MM.1S (cell line): Measurements from ENCODE around the gene NABP1.

Source experiments
- DNase-seq: peaks from one replicate; pipeline ENCODE4 v3.0.0-alpha.2; 2015
- H2AFZ ChIP-seq: fragments of 300-600 bp; sonication (generic); 2 replicates; pipeline ENCODE4 v1.6.0; 2016; ENCODE audit warnings: antibody characterized with exemption, low read length
- H3F3A ChIP-seq: fragments of 300-600 bp; sonication (generic); 2 replicates; pipeline ENCODE4 v1.6.1; 2016; ENCODE audit warnings: mild to moderate bottlenecking, antibody characterized with exemption, low read length, moderate library complexity, mixed read lengths; ENCODE audit not compliant: insufficient read depth
- H3K27ac ChIP-seq: fragments of 300-600 bp; sonication (generic); 2 replicates; pipeline ENCODE4 v1.5.1; 2016; ENCODE audit warnings: mild to moderate bottlenecking, low read length
- H3K27me3 ChIP-seq: fragments of 300-600 bp; sonication (generic); replicated peaks from 2 replicates; pipeline ENCODE4 v1.6.0; 2016; ENCODE audit warnings: low read length; ENCODE audit not compliant: insufficient read depth
- H3K36me3 ChIP-seq: fragments of 300-600 bp; sonication (generic); replicated peaks from 2 replicates; pipeline ENCODE4 v1.6.1; 2016; ENCODE audit warnings: mild to moderate bottlenecking, low read length, mixed read lengths; ENCODE audit not compliant: insufficient read depth
- H3K4me1 ChIP-seq: fragments of 300-600 bp; sonication (generic); 2 replicates; pipeline ENCODE4 v1.6.1; 2016; ENCODE audit warnings: low read length, mixed read lengths
- H3K4me2 ChIP-seq: fragments of 300-600 bp; sonication (generic); 2 replicates; pipeline ENCODE4 v1.6.0; 2016; ENCODE audit warnings: low read depth, low read length
- H3K4me3 ChIP-seq: fragments of 300-600 bp; sonication (generic); 2 replicates; pipeline ENCODE4 v1.5.1; 2016; ENCODE audit warnings: low read length, mixed read lengths
- H3K79me2 ChIP-seq: fragments of 300-600 bp; sonication (generic); 2 replicates; pipeline ENCODE4 v1.6.1; 2016; ENCODE audit warnings: mixed run types, low read length, mixed read lengths
- H3K9ac ChIP-seq: fragments of 300-600 bp; sonication (generic); 2 replicates; pipeline ENCODE4 v1.6.1; 2016; ENCODE audit warnings: low read length, mixed read lengths
- H3K9me2 ChIP-seq: fragments of 300-600 bp; sonication (generic); replicated peaks from 2 replicates; pipeline ENCODE4 v1.6.1; 2016; ENCODE audit warnings: mild to moderate bottlenecking, low read length, mixed read lengths; ENCODE audit not compliant: insufficient read depth
- H3K9me3 ChIP-seq: fragments of 300-600 bp; sonication (generic); replicated peaks from 2 replicates; pipeline ENCODE4 v1.6.1; 2016; ENCODE audit warnings: mild to moderate bottlenecking, low read length, mixed read lengths; ENCODE audit not compliant: insufficient read depth
- H4K20me1 ChIP-seq: fragments of 300-600 bp; sonication (generic); 2 replicates; pipeline ENCODE4 v1.6.1; 2016; ENCODE audit warnings: mild to moderate bottlenecking, low read length, moderate library complexity, mixed read lengths; ENCODE audit not compliant: insufficient read depth
- EZH2 ChIP-seq: fragments of 300-600 bp; sonication (generic); optimal IDR thresholded peaks from 2 replicates; pipeline ENCODE3; 2017; ENCODE audit warnings: low read depth, mild to moderate bottlenecking, antibody characterized with exemption, low read length, mixed read lengths
- EZH2phosphoT487 ChIP-seq: fragments of 300-600 bp; sonication (generic); IDR thresholded peaks from 2 replicates; pipeline ENCODE4 v1.6.1; 2018; ENCODE audit warnings: antibody characterized with exemption, low read length
- TF ChIP-seq, protein P1 (sequence below): fragments of 300-600 bp; sonication (generic); IDR thresholded peaks from 2 replicates; pipeline ENCODE4 v1.5.1; 2016; ENCODE audit warnings: antibody characterized with exemption, low read length, mixed read lengths

The NABP1 gene

DNA sequence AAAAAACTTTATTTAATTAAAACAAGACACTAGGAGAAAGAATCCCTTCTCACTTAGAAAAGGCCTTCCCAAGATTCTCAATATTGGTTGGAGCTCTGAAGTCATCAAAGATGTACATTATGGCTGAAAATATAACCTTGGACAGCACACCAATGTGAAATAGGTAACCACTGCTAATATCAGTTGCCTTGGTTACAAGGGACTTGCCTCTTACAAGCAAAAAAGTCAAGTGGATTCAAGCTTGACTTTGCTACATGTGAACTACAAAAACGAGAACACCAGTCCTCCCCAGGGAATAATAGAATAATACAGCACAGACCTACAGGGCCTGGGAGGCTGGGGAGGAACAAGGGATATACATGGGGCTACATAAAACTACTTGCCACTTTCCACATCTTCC is 46.1 kb downstream of the NABP1 start:
- no peak overlapping the region for H3K4me3 ChIP-seq
- no peak for TF ChIP-seq EZH2phosphoT487
- TF ChIP-seq, protein P1, sequence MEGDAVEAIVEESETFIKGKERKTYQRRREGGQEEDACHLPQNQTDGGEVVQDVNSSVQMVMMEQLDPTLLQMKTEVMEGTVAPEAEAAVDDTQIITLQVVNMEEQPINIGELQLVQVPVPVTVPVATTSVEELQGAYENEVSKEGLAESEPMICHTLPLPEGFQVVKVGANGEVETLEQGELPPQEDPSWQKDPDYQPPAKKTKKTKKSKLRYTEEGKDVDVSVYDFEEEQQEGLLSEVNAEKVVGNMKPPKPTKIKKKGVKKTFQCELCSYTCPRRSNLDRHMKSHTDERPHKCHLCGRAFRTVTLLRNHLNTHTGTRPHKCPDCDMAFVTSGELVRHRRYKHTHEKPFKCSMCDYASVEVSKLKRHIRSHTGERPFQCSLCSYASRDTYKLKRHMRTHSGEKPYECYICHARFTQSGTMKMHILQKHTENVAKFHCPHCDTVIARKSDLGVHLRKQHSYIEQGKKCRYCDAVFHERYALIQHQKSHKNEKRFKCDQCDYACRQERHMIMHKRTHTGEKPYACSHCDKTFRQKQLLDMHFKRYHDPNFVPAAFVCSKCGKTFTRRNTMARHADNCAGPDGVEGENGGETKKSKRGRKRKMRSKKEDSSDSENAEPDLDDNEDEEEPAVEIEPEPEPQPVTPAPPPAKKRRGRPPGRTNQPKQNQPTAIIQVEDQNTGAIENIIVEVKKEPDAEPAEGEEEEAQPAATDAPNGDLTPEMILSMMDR, result no peak
- TF ChIP-seq EZH2, result no peak
- H3K36me3 ChIP-seq, result no peaks in the 10 kb centered on the region
- no peaks in the 10 kb centered on the region for H3K9me3 ChIP-seq
- H3F3A ChIP-seq, result no peaks in the 10 kb centered on the region
- no peaks in the 10 kb centered on the region for H4K20me1 ChIP-seq
- no peaks in the 10 kb centered on the region for H3K79me2 ChIP-seq
- H3K9me2 ChIP-seq, result no peaks in the 10 kb centered on the region
- no peak overlapping the region for H3K9ac ChIP-seq
- no peak overlapping the region for H2AFZ ChIP-seq
- H3K27me3 ChIP-seq, result no peaks in the 10 kb centered on the region
- H3K4me2 ChIP-seq, result no peak overlapping the region
- H3K4me1 ChIP-seq, result no peaks in the 10 kb centered on the region
- no peak overlapping the region for H3K27ac ChIP-seq
- DNase-seq, result no peak

DNA sequence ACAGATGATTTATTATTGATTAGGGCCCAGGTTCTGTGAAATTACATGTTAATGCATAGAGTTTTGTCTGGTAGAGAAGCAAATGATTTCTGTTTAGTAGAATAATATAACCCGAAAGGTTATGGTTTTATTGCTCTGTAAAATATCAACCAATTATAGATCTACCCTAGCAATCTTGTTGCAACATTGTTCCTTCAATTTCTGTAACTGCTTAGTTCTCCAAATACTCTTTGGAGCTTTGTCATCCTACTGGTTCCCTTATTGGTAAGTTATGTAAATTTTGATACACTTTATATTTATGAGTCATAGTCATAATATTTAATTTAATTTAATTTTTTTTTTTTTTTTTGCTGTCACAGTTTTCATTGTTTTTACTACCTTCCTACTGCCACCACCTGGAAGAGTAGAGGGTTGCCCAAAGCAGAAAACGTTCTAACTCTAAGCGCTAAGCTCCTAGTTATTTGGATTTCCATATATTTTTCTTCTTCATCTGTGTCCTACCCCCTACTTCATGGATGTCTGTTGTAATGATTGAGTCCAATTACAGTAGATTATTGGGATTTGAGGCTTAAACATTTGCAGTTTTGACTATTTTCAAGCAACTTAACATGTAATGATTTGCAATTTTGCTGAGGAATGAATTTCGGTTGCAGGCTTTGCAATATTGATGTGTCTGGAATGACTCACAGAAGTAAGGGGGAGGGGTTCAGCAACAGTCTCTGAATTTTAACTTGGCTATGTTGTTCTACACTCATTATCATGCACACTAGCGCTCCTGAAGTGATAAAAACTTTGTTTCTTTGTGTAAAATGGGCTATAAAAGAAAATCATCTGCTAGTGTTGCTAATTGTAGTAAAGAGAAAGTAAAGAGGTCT is 51.1 kb downstream of the NABP1 start:
- Histone ChIP-seq H3K9me3 (no peaks in the 10 kb centered on the region), H3K36me3 (no peaks in the 10 kb centered on the region), H4K20me1 (no peaks in the 10 kb centered on the region), H2AFZ (no peak overlapping the region), H3K79me2 (no peaks in the 10 kb centered on the region), H3K4me1 (no peaks in the 10 kb centered on the region), H3K27ac (no peak overlapping the region), H3F3A (no peaks in the 10 kb centered on the region), H3K4me3 (no peak overlapping the region), H3K9me2 (no peaks in the 10 kb centered on the region), H3K4me2 (peak overlapping the region; percentile 8; the same call in 1 of the 2 replicates), H3K9ac (no peak overlapping the region), H3K27me3 (no peaks in the 10 kb centered on the region)
- TF ChIP-seq, protein P1, result no peak
- TF ChIP-seq EZH2phosphoT487 (no peak), EZH2 (no peak)
- no peak for DNase-seq

DNA sequence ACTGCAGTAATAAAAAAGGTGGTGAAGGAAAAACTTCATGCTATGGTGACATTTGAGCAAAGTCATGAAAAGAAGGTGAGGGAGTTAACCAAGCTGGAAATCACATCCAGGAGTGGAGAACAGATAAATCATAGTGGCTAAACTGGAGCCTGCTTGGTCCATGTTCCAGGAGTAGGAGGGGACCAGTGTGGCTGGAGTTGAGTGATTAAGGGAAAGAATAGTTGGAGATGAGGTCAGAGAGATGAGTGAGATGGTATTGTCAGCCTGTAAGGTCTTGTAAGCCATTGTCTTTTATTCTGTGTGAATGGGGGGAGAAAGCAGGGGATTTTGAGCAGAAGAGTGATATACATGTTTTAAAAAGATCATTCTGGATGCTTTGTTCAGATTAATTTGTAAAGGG is 52.3 kb downstream of the NABP1 start:
- H3K36me3 ChIP-seq, result no peaks in the 10 kb centered on the region
- no peak overlapping the region for H3K27ac ChIP-seq
- H3K4me1 ChIP-seq, result no peaks in the 10 kb centered on the region
- no peaks in the 10 kb centered on the region for H3K9me2 ChIP-seq
- H3K27me3 ChIP-seq, result no peaks in the 10 kb centered on the region
- H3K79me2 ChIP-seq, result no peaks in the 10 kb centered on the region
- no peaks in the 10 kb centered on the region for H3K9me3 ChIP-seq
- no peak overlapping the region for H3K9ac ChIP-seq
- no peaks in the 10 kb centered on the region for H4K20me1 ChIP-seq
- no peak overlapping the region for H2AFZ ChIP-seq
- no peak overlapping the region for H3K4me3 ChIP-seq
- DNase-seq, result no peak
- H3F3A ChIP-seq, result no peaks in the 10 kb centered on the region
- TF ChIP-seq EZH2phosphoT487, result no peak
- TF ChIP-seq, protein P1, result no peak
- no peak for TF ChIP-seq EZH2
- no peak overlapping the region for H3K4me2 ChIP-seq
